ENCODE results near the gene KRTAP6-1. TPM values are rescaled to one million over a fixed set of nuclear protein-coding genes. Genes with fewer than 3 reads are reported as not detected.

The KRTAP6-1 gene
- not detected in 2 replicates for total RNA-seq

GRCh38 chr21:30613836-30614235 lies at the start of gene KRTAP6-1:
KRTAP6-1 (minus strand) TSS chr21:30613930; CDS start chr21:30613904, 26 bp downstream.

GRCh38 chr21:30642564-30642963 lies 28.8 kb upstream of the KRTAP6-1 start, which contains the start of gene KRTAP20-3:
KRTAP20-3 (plus strand) TSS chr21:30642864.

GRCh38 chr21:30634906-30635305 lies 21.2 kb upstream of the KRTAP6-1 start, which contains the start of gene KRTAP20-2:
KRTAP20-2 (plus strand) TSS chr21:30635206; CDS start chr21:30635264, 58 bp downstream.

GRCh38 chr21:30620522-30620921 lies 6.8 kb upstream of the KRTAP6-1 start, which contains the start of gene KRTAP20-4:
KRTAP20-4 (plus strand) TSS chr21:30620627.

GRCh38 chr21:30616125-30616524 lies 2.4 kb upstream of the KRTAP6-1 start, which contains the start of gene KRTAP20-1:
KRTAP20-1 (plus strand) TSS chr21:30616425; CDS start chr21:30616455, 30 bp downstream.

GRCh38 chr21:30600787-30601186 lies 12.9 kb downstream of the KRTAP6-1 start, which contains the start of gene KRTAP22-1:
KRTAP22-1 (plus strand) TSS chr21:30601087.

GRCh38 chr21:30598802-30599201 lies 14.9 kb downstream of the KRTAP6-1 start, which contains the start of gene KRTAP6-2:
KRTAP6-2 (minus strand) TSS chr21:30598902; CDS start chr21:30598874, 28 bp downstream.

GRCh38 chr21:30592140-30592539 lies 21.6 kb downstream of the KRTAP6-1 start, which contains the start of gene KRTAP6-3:
KRTAP6-3 (plus strand) TSS chr21:30592440; CDS start chr21:30592446, 6 bp downstream.

GRCh38 chr21:30590297-30590696 lies 23.4 kb downstream of the KRTAP6-1 start, which contains the start of gene KRTAP22-2:
KRTAP22-2 (minus strand) TSS chr21:30590397.

Other genes with a start within 250 kb of the KRTAP6-1 start
- gene KRTAP13-2, start 241.7 kb downstream of the KRTAP6-1 start, total RNA-seq: not detected in 2 replicates
- gene KRTAP13-1, start 217.9 kb downstream of the KRTAP6-1 start, total RNA-seq: not detected in 2 replicates
- not detected in 2 replicates for gene KRTAP13-3, start 188.0 kb downstream of the KRTAP6-1 start, total RNA-seq
- not detected in 2 replicates for gene KRTAP13-4, start 183.7 kb downstream of the KRTAP6-1 start, total RNA-seq
- gene KRTAP15-1, start 173.7 kb downstream of the KRTAP6-1 start, total RNA-seq: not detected in 2 replicates
- not detected in 2 replicates for gene KRTAP19-1, start 133.6 kb downstream of the KRTAP6-1 start, total RNA-seq
- gene KRTAP19-2, start 126.5 kb downstream of the KRTAP6-1 start, total RNA-seq: not detected in 2 replicates
- gene KRTAP19-3, start 121.9 kb downstream of the KRTAP6-1 start, total RNA-seq: not detected in 2 replicates
- not detected in 2 replicates for gene KRTAP19-4, start 116.8 kb downstream of the KRTAP6-1 start, total RNA-seq
- not detected in 2 replicates for gene KRTAP19-5, start 111.8 kb downstream of the KRTAP6-1 start, total RNA-seq
- gene KRTAP19-6, start 72.1 kb downstream of the KRTAP6-1 start, total RNA-seq: not detected in 2 replicates
- not detected in 2 replicates for gene KRTAP19-7, start 52.6 kb downstream of the KRTAP6-1 start, total RNA-seq
- not detected in 2 replicates for gene KRTAP22-2, start 23.5 kb downstream of the KRTAP6-1 start, total RNA-seq
- gene KRTAP6-3, start 21.5 kb downstream of the KRTAP6-1 start, total RNA-seq: not detected in 2 replicates
- gene KRTAP6-2, start 15.0 kb downstream of the KRTAP6-1 start, total RNA-seq: not detected in 2 replicates
- not detected in 2 replicates for gene KRTAP22-1, start 12.8 kb downstream of the KRTAP6-1 start, total RNA-seq
- not detected in 2 replicates for gene KRTAP20-1, start 2.5 kb upstream of the KRTAP6-1 start, total RNA-seq
- not detected in 2 replicates for gene KRTAP20-4, start 6.7 kb upstream of the KRTAP6-1 start, total RNA-seq
- not detected in 2 replicates for gene KRTAP20-2, start 21.3 kb upstream of the KRTAP6-1 start, total RNA-seq
- not detected in 2 replicates for gene KRTAP20-3, start 28.9 kb upstream of the KRTAP6-1 start, total RNA-seq
- gene KRTAP21-3, start 104.8 kb upstream of the KRTAP6-1 start, total RNA-seq: not detected in 2 replicates
- not detected in 2 replicates for gene KRTAP21-2, start 133.3 kb upstream of the KRTAP6-1 start, total RNA-seq
- not detected in 2 replicates for gene KRTAP21-1, start 141.5 kb upstream of the KRTAP6-1 start, total RNA-seq
- not detected in 2 replicates for gene KRTAP8-1, start 199.3 kb upstream of the KRTAP6-1 start, total RNA-seq
- not detected in 2 replicates for gene KRTAP7-1, start 215.8 kb upstream of the KRTAP6-1 start, total RNA-seq